Epithelial cell of esophagus (primary cell): ENCODE measurements around the gene ALDH6A1.

Source experiments
- DNase-seq: peaks from one replicate; pipeline ENCODE4 v3.0.0; 2010; ENCODE audit warnings: low read depth
- H3K4me3 ChIP-seq: 2 replicates; pipeline ENCODE4 v1.5.1; 2011; ENCODE audit warnings: mild to moderate bottlenecking, low read length, control low read depth
- CTCF ChIP-seq: IDR thresholded peaks from 2 replicates; pipeline ENCODE4 v1.5.1; 2011; ENCODE audit warnings: low read depth, mild to moderate bottlenecking, low read length, control low read depth, inconsistent platforms; ENCODE audit not compliant: insufficient read depth; ENCODE audit errors: missing control alignments

The ALDH6A1 gene

GRCh38 chr14:74080820-74081460 lies 3.3 kb downstream of the ALDH6A1 start:
- TF ChIP-seq CTCF, result no peak
- DNase-seq, result no peak
- no peak overlapping the region for H3K4me3 ChIP-seq

DNA sequence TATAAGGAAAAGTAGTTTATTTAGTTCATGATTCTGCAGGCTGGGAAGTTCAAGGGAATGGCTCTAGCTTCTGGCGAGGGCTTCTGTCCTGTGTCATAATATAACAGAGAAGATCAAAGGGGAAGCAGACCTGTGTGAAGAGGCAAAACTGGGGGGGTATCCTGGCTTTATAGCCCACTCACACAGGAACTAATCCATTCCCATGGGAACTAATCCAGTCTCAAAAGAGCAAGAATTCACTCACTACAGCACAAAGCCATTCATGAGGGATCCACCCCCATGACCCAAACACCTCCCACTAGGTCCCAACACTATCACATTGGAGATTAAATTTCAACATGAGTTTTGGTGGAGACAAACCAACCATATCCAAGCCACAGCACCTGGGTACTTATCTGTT lies 6.9 kb downstream of the ALDH6A1 start:
- H3K4me3 ChIP-seq, result no peak overlapping the region
- TF ChIP-seq CTCF, result no peak
- no peak for DNase-seq

DNA sequence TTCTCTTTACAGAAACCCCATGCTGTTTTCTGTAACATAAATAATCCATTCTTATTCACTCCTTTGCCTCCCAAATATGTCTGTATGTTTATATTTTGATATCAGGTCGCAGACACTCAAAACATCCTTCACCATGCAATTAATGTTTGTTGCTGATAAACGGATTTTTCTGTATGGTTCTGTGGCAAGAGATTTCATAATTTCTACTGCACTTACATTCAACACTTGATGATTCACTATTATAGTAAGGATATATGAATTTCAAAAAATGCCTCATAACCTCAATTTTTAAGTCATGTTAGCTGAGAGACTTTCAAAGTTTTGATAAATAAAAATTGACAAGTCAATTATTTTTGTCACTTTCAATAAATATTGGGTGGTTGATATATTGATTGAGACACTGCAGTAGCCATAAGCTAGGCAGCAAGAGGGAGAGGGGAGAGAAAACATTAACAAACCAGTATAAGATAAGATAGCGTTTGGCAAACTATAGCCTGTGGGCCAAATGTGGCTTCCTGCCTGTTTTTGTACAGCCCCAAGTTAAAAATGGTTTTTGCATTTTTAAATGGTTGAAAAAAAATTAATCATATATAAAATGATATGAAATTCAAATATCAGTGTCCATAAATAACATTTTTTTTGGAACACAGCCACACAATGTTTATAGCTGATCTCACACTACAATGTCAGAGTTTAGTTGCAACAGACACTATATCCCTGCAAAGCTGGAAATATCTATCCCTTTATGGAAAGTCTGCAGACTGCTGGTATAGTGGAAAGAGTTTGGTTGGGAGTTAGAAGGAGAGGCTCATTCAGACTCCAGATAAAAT lies 18.3 kb downstream of the ALDH6A1 start:
- DNase-seq, result no peak
- H3K4me3 ChIP-seq, result no peak overlapping the region
- TF ChIP-seq CTCF, result no peak

- no peak overlapping the region for H3K4me3 ChIP-seq
- no peak for DNase-seq
- no peak for TF ChIP-seq CTCF
Observed at GRCh38 chr14:74064883-74065282, 19.4 kb downstream of the ALDH6A1 start.

DNA sequence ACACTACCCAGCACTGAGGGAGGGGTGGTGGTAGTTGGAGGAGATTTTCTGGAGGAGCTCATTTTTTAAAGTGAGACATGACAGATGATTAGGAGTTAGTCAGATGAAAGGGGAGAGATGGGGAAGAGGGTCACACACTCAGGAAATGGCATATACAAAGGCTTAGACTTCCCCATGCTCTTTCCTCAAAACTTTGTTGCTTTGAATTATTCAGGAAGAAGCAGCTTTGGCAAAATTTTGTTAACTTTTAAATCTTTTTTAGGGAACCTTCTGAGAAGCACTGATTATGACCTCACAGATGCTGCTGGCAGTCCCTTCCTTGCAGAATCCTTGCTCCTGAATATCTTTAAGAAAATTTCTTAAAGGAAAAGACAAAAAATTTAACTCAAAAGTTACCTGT lies 19.8 kb downstream of the ALDH6A1 start:
- TF ChIP-seq CTCF, result no peak

DNA sequence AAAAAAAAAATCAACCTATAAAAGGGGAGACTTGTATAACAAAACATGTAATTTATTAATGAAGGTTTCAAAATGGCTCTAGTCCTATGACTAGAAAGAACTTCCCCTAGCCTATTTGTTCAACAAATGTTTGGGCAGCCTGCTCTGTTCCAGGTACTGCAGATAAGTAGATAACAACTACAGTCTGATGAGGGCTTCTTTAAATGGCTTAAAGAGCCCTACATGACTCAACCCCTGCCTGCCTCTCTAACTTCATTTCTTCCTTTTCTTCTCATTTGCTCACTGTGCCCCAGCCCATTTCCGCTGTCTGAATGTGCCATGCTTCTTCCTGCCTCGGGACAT lies 21.5 kb downstream of the ALDH6A1 start:
- no peak overlapping the region for H3K4me3 ChIP-seq
- no peak for TF ChIP-seq CTCF
- peak; percentile 38 for DNase-seq

More for the DNA sequence above, 19.8 kb downstream of the ALDH6A1 start:
- H3K4me3 ChIP-seq, result no peak overlapping the region
- no peak for DNase-seq
